ENCODE data around the gene SFTPB. TPM values are rescaled to one million over a fixed set of nuclear protein-coding genes. Genes with fewer than 3 reads are reported as not detected.

Gene SFTPB
- total RNA-seq, 2 donors from 2014 or later: not detected

DNA sequence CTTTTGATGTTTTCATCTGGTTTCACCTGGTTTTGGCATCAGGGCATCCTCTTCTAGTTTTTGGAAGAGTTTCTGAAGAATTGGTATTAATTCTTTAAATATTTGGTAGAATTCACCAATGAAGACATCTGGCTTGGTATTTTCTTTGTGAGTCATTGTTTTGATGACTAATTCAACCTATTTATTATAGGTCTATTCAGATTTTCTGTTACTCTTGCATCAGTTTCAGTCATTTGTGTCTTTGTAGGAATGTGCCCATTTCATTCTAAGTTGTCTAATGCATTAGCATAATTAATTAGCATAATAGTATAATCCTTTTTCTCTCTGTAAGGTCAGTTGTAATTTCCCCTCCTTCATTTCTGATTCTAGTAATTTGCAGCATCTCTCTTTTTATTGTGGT lies 34.2 kb upstream of the SFTPB start:
- ATAC-seq (ENCODE audit: insufficient number of reproducible peaks, low FRiP score, low read depth) (no peak), DNase-seq (ENCODE audit: low spot score) (no peak)
- Histone ChIP-seq H3K4me3 (no peak overlapping the region), H3K36me3 (no peaks in the 10 kb centered on the region), H3K27ac (no peak overlapping the region), H3K27me3 (replicated peaks; ENCODE audit: insufficient read depth) (no peaks in the 10 kb centered on the region), H3K9me3 (no peaks in the 10 kb centered on the region), H3K4me1 (ENCODE audit: control insufficient read depth in 1 of 2, low read depth in 2 of 2) (peaks cover 6 to 18% of the 10 kb centered on the region in 2 donors)
- no peak for TF ChIP-seq CTCF (IDR thresholded peaks at IDR 0.05)

DNA sequence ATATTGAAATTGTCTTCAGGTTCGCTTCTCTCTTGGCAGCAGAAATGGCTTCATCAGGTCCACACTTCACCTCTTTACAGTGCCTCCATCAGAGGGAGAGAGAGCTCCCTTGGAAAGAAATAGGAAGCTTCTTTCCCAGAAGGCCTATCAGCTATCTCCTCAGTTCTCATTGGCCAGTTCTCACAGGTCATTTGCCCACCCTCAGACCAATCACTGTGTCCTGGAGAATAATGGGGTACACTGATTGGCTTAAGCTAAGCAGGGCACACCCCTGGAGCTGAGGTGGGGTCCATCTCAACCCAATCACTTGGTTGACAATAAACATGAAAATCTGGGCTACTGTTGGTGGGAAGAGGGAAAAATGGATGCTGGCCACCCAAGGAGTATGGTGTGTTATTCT lies 31.3 kb upstream of the SFTPB start:
- DNase-seq (ENCODE audit: low spot score) (no peak), ATAC-seq (ENCODE audit: insufficient number of reproducible peaks, low FRiP score, low read depth) (no peak)
- no peak for TF ChIP-seq CTCF (IDR thresholded peaks at IDR 0.05)
- no peaks in the 10 kb centered on the region for H3K9me3 ChIP-seq
- H3K36me3 ChIP-seq: no peaks in the 10 kb centered on the region
- H3K4me1 ChIP-seq (ENCODE audit: control insufficient read depth in 1 of 2, low read depth in 2 of 2): peaks cover 3 to 7% of the 10 kb centered on the region in 2 donors
- H3K27ac ChIP-seq: no peak overlapping the region
- H3K4me3 ChIP-seq: no peak overlapping the region
- no peaks in the 10 kb centered on the region for H3K27me3 ChIP-seq (replicated peaks; ENCODE audit: insufficient read depth)

DNA sequence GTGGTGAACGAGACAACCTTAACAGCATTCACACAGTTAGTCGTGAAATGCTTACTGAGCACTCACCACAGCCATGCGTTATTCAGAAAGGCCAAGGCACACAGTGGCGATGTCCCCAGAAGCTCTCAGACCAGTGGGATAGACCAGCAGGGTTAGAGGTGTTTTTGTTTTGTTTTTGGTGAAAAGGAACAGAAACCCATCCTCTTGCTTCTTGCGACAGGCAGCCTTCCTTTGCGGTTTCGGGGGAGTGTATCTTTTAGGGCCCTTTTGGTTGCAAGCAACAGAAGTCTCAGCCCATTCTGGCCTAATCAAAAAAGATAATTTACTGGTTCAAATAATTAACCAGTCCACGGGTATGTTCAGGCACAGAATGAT lies 30.9 kb upstream of the SFTPB start:
- Histone ChIP-seq H3K4me3 (no peak overlapping the region), H3K9me3 (no peaks in the 10 kb centered on the region)

DNA sequence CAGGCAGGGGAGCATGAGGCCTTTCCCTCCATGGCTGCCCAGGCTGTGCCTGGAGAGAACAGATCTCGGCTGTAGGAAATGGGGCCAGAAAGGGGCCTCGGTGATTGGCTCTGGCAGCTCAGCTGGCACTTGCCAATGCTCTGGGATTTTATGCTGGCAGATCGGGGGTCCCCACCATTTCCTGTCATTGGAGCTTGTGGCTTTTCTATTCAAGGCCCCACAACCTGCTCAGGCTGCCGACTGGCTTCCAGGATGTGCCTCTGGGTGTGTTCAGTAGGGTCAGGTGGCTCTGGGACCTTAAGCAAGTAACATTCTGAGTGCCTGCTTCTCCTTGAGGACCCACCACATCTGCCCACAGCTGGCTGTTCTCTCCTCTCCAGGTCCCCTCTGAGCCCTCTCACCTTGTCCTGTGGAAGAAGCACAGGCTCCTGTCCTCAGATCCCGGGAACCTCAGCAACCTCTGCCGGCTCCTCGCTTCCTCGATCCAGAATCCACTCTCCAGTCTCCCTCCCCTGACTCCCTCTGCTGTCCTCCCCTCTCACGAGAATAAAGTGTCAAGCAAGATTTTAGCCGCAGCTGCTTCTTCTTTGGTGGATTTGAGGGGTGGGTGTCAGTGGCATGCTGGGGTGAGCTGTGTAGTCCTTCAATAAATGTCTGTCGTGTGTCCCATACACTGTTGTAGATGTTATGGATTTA lies 30.3 kb upstream of the SFTPB start:
- Histone ChIP-seq H3K27ac (no peak overlapping the region), H3K4me3 (no peak overlapping the region), H3K36me3 (no peaks in the 10 kb centered on the region), H3K4me1 (ENCODE audit: control insufficient read depth in 1 of 2, low read depth in 2 of 2) (peaks cover 0 to 3% of the 10 kb centered on the region in 2 donors), H3K27me3 (replicated peaks; ENCODE audit: insufficient read depth) (no peaks in the 10 kb centered on the region), H3K9me3 (no peaks in the 10 kb centered on the region)
- DNase-seq (ENCODE audit: low spot score): no peak
- ATAC-seq (ENCODE audit: insufficient number of reproducible peaks, low FRiP score, low read depth): no peak
- TF ChIP-seq CTCF (IDR thresholded peaks at IDR 0.05): no peak

More for the DNA sequence above, 30.9 kb upstream of the SFTPB start:
- Histone ChIP-seq H3K36me3 (no peaks in the 10 kb centered on the region), H3K27ac (no peak overlapping the region), H3K4me1 (ENCODE audit: control insufficient read depth in 1 of 2, low read depth in 2 of 2) (peaks cover 2 to 3% of the 10 kb centered on the region in 2 donors), H3K27me3 (replicated peaks; ENCODE audit: insufficient read depth) (no peaks in the 10 kb centered on the region)
- DNase-seq (ENCODE audit: low spot score) (no peak), ATAC-seq (ENCODE audit: insufficient number of reproducible peaks, low FRiP score, low read depth) (no peak)
- no peak for TF ChIP-seq CTCF (IDR thresholded peaks at IDR 0.05)

GRCh38 chr2:85697716-85698115 lies 29.7 kb upstream of the SFTPB start:
- TF ChIP-seq CTCF (IDR thresholded peaks at IDR 0.05): no peak

More at GRCh38 chr2:85697716-85698115, 29.7 kb upstream of the SFTPB start:
- no peak for DNase-seq (ENCODE audit: low spot score)
- Histone ChIP-seq H3K27ac (no peak overlapping the region), H3K4me3 (no peak overlapping the region), H3K4me1 (ENCODE audit: control insufficient read depth in 1 of 2, low read depth in 2 of 2) (peaks cover 0 to 3% of the 10 kb centered on the region in 2 donors), H3K9me3 (no peaks in the 10 kb centered on the region), H3K27me3 (replicated peaks; ENCODE audit: insufficient read depth) (no peaks in the 10 kb centered on the region), H3K36me3 (no peaks in the 10 kb centered on the region)
- no peak for ATAC-seq (ENCODE audit: insufficient number of reproducible peaks, low FRiP score, low read depth)
